ENCODE results near the gene RPL7L1. TPM values are rescaled to one million over a fixed set of nuclear protein-coding genes. Genes with fewer than 3 reads are reported as not detected.

RPL7L1 gene
- total RNA-seq, 1 donor from 2014 or later: 71.5 TPM

- no peak overlapping the region for H3K4me3 ChIP-seq (ENCODE audit: low read length in 3 of 3)
- H3K9me3 ChIP-seq (ENCODE audit: control insufficient read depth in 3 of 3, low read length in 3 of 3): no peaks in the 10 kb centered on the region
- H3K27me3 ChIP-seq (ENCODE audit: control insufficient read depth in 3 of 3, insufficient read depth in 3 of 3, low read length in 3 of 3): no peaks in the 10 kb centered on the region
- H3K27ac ChIP-seq (ENCODE audit: low read depth, low read length): no peak overlapping the region
- peaks cover 24 to 42% (median 41%) of the 10 kb centered on the region in 3 donors for H3K36me3 ChIP-seq (ENCODE audit: control insufficient read depth in 3 of 3, insufficient read depth in 3 of 3, low read length in 3 of 3)
- H3K9ac ChIP-seq (ENCODE audit: low read depth in 1 of 3, low read length in 3 of 3): no peak overlapping the region
- peaks cover 0 to 2% (median 0%) of the 10 kb centered on the region in 3 donors for H3K4me1 ChIP-seq (ENCODE audit: control insufficient read depth in 3 of 3, insufficient read depth in 3 of 3, low read length in 3 of 3)
Observed at GRCh38 chr6:42938428-42938796, 59.0 kb downstream of the RPL7L1 start.

GRCh38 chr6:42938987-42939809 is 59.8 kb downstream of the RPL7L1 start:
- H3K9me3 ChIP-seq (ENCODE audit: control insufficient read depth in 3 of 3, low read length in 3 of 3): no peaks in the 10 kb centered on the region
- no peak overlapping the region for H3K9ac ChIP-seq (ENCODE audit: low read depth in 1 of 3, low read length in 3 of 3)
- no peak overlapping the region for H3K4me3 ChIP-seq (ENCODE audit: low read length in 3 of 3)
- no peaks in the 10 kb centered on the region for H3K27me3 ChIP-seq (ENCODE audit: control insufficient read depth in 3 of 3, insufficient read depth in 3 of 3, low read length in 3 of 3)
- no peaks in the 10 kb centered on the region for H3K4me1 ChIP-seq (ENCODE audit: control insufficient read depth in 3 of 3, insufficient read depth in 3 of 3, low read length in 3 of 3)
- no peak overlapping the region for H3K27ac ChIP-seq (ENCODE audit: low read depth, low read length)
- peaks cover 23 to 48% (median 41%) of the 10 kb centered on the region in 3 donors for H3K36me3 ChIP-seq (ENCODE audit: control insufficient read depth in 3 of 3, insufficient read depth in 3 of 3, low read length in 3 of 3)

Other genes starting within 250 kb of the RPL7L1 start
- gene PRPH2, start 157.0 kb upstream of the RPL7L1 start, total RNA-seq: 5.7 TPM
- gene TBCC, start 133.5 kb upstream of the RPL7L1 start, total RNA-seq: 57.9 TPM
- 10.4 TPM for gene BICRAL, start 97.6 kb upstream of the RPL7L1 start, total RNA-seq
- gene PTCRA, start 36.4 kb downstream of the RPL7L1 start, total RNA-seq: 1.0 TPM
- 9.4 TPM for gene CNPY3, start 49.9 kb downstream of the RPL7L1 start, total RNA-seq
- gene GNMT, start 81.1 kb downstream of the RPL7L1 start, total RNA-seq: not detected
- 32.4 TPM for gene PEX6, start 99.6 kb downstream of the RPL7L1 start, total RNA-seq
- 31.3 TPM for gene PPP2R5D, start 105.0 kb downstream of the RPL7L1 start, total RNA-seq
- gene MEA1, start 134.3 kb downstream of the RPL7L1 start, total RNA-seq: 29.7 TPM
- 267 TPM for gene KLHDC3, start 134.6 kb downstream of the RPL7L1 start, total RNA-seq
- gene RRP36, start 142.0 kb downstream of the RPL7L1 start, total RNA-seq: 40.7 TPM
- 27.1 TPM for gene CUL7, start 174.2 kb downstream of the RPL7L1 start, total RNA-seq
- 16.2 TPM for gene MRPL2, start 179.8 kb downstream of the RPL7L1 start, total RNA-seq
- gene KLC4, start 180.0 kb downstream of the RPL7L1 start, total RNA-seq: 21.4 TPM
- gene PTK7, start 196.7 kb downstream of the RPL7L1 start, total RNA-seq: 50.1 TPM